Activated CD8-positive, alpha-beta T cell treated with anti-CD3 and anti-CD28 coated beads for 36 hours (primary cell): ENCODE measurements around the gene ATP23. TPM values are rescaled to one million over a fixed set of nuclear protein-coding genes. Genes with fewer than 3 reads are reported as not detected.

ENCODE experiments used
- ATAC-seq: fragments of 200-7000 bp; cut with Tn5 transposase; one replicate; pipeline ENCODE4 v1.10.0; 2021; ENCODE audit warnings: mild to moderate bottlenecking, moderate library complexity
- CTCF ChIA-PET: fragments of 350-600 bp; sonication (Branson Sonifier 250); formaldehyde crosslinking; loops from one replicate; lab custom pipeline; 2021; ENCODE audit warnings: antibody characterized with exemption; lab: Charles Lee
- POLR2A ChIA-PET: fragments of 350-600 bp; sonication (Branson Sonifier 250); formaldehyde crosslinking; loops from one replicate; lab custom pipeline; 2021; ENCODE audit warnings: antibody characterized with exemption; lab: Charles Lee
- DNase-seq: peaks from one replicate; pipeline ENCODE4 v3.0.0-alpha.2; 2020
- H3K27ac Mint-ChIP-seq: one replicate; pipeline ENCODE4 v1.8.0; 2021; ENCODE audit warnings: mild to moderate bottlenecking, mixed read lengths
- H3K27me3 Mint-ChIP-seq: one replicate; pipeline ENCODE4 v1.8.0; 2021; ENCODE audit warnings: mixed read lengths
- H3K36me3 Mint-ChIP-seq: one replicate; pipeline ENCODE4 v1.8.0; 2021; ENCODE audit warnings: low read depth, mixed read lengths
- H3K4me1 Mint-ChIP-seq: one replicate; pipeline ENCODE4 v1.8.0; 2021; ENCODE audit warnings: low read depth, mixed read lengths
- H3K4me3 Mint-ChIP-seq: one replicate; pipeline ENCODE4 v1.8.0; 2021; ENCODE audit warnings: mild to moderate bottlenecking, moderate library complexity, mixed read lengths
- H3K9me3 Mint-ChIP-seq: one replicate; pipeline ENCODE4 v1.8.0; 2021; ENCODE audit warnings: mixed read lengths
- CTCF ChIP-seq: fragments of 200-600 bp; IDR thresholded peaks from one replicate; pipeline ENCODE4 v1.8.0; 2022; ENCODE audit warnings: antibody characterized with exemption, mild to moderate bottlenecking
- intact Hi-C: fragments of 100-400 bp; cut with micrococcal nuclease; formaldehyde crosslinking; loops from one replicate; pipeline ENCODE4 v1.10.0; 2022
- total RNA-seq, 2 experiments: library from RNA; stranded (reverse); gene quantifications; one replicate each; pipeline ENCODE4 v1.2.3, GENCODE V29; 2021

ATP23 gene
- total RNA-seq, 2 experiments from 2014 or later = 15.8 to 16.7 TPM

DNA sequence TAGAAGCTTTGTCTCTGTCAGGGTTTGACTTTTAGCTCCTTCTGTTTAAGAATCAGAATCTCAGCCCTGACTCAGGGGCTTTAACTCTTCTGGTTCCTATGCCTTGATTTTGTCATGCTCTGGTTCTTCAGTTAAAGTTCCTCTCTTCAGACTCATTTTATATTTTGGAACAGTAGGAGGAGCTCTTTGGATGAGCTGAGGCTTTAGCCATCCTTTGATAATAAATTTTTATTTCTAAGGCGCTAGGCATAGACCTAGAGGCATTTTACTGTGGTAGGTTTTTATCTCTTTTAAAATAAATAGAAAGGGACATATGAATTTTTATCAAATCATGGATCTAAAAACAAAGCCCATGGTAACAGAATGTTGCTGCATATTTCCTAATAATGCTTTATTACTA is 51.7 kb downstream of the ATP23 start:
- DNase-seq (no peak), ATAC-seq (no peak)
- no peak overlapping the region for H3K27ac Mint-ChIP-seq
- peaks cover 4% of the 10 kb centered on the region for H3K36me3 Mint-ChIP-seq
- intact Hi-C loops = no loop called here
- H3K4me1 Mint-ChIP-seq = no peaks in the 10 kb centered on the region
- ChIA-PET POLR2A (no interaction called here), CTCF (interaction anchor here (1.8 kb wide), 1 partner anchor 10 kb away, joined by 4 read pairs; no protein-coding TSS in a partner anchor)
- H3K27me3 Mint-ChIP-seq = peaks cover 8% of the 10 kb centered on the region
- H3K4me3 Mint-ChIP-seq = no peak overlapping the region
- no peak for TF ChIP-seq CTCF
- peaks cover 23% of the 10 kb centered on the region for H3K9me3 Mint-ChIP-seq

DNA sequence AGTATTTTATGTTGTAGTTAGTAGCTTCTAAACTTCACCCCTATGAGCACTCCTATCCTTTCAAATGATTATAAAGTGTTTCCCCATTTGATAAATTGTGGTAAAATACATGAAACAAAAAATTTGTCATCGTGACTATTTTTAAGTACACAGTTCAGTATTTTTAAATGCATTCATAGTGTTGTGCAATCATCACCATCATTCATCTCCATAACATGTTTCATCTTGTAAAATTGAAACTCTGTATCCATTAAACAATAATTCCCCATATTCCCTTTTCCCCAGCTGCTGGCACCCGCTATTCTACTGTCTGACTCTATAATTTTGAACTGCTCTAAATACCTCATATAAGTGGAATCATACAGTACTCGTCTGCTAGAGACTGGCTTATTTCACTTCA is 52.5 kb downstream of the ATP23 start:
- H3K4me3 Mint-ChIP-seq = no peak overlapping the region
- intact Hi-C loops = no loop called here
- no peaks in the 10 kb centered on the region for H3K4me1 Mint-ChIP-seq
- POLR2A ChIA-PET = no interaction called here
- no peak for TF ChIP-seq CTCF
- ATAC-seq (no peak), DNase-seq (no peak)
- peaks cover 4% of the 10 kb centered on the region for H3K36me3 Mint-ChIP-seq
- H3K27ac Mint-ChIP-seq = no peak overlapping the region
- CTCF ChIA-PET = interaction anchor here (1.8 kb wide), 1 partner anchor 11 kb away, joined by 4 read pairs; no protein-coding TSS in a partner anchor
- H3K27me3 Mint-ChIP-seq = peaks cover 8% of the 10 kb centered on the region
- peaks cover 24% of the 10 kb centered on the region for H3K9me3 Mint-ChIP-seq

DNA sequence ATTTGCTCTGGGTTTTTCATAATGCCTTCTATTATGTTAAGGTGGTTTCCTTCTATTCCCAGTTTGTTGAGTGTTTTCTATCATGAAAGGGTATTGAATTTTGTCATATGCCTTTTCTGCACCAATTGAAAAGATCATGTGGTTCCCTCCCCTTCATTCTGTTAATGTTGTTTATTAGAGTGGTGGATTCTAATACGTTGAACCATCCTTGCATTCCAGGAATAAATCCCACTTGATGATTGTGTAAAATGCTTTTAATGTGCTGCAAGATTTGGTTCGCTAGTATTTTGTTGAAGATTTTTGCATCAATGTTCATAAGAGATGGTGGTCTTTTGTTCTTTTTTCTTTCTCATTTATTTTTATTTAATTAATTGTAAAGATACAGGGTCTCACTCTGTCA is 55.2 kb downstream of the ATP23 start:
- H3K36me3 Mint-ChIP-seq = peaks cover 8% of the 10 kb centered on the region
- ChIA-PET POLR2A (no interaction called here), CTCF (interaction anchor here (1.5 kb wide), 1 partner anchor 13 kb away, joined by 4 read pairs; no protein-coding TSS in a partner anchor)
- ATAC-seq (no peak), DNase-seq (no peak)
- peaks cover 36% of the 10 kb centered on the region for H3K9me3 Mint-ChIP-seq
- H3K4me3 Mint-ChIP-seq = no peak overlapping the region
- no peaks in the 10 kb centered on the region for H3K4me1 Mint-ChIP-seq
- intact Hi-C loops = no loop called here
- TF ChIP-seq CTCF = no peak
- peaks cover 7% of the 10 kb centered on the region for H3K27me3 Mint-ChIP-seq
- no peak overlapping the region for H3K27ac Mint-ChIP-seq

- Mint-ChIP-seq H3K4me3 (no peak overlapping the region), H3K27me3 (peaks cover 7% of the 10 kb centered on the region), H3K4me1 (no peaks in the 10 kb centered on the region), H3K27ac (no peak overlapping the region), H3K36me3 (peaks cover 10% of the 10 kb centered on the region), H3K9me3 (peaks cover 34% of the 10 kb centered on the region)
- no peak for TF ChIP-seq CTCF
- no peak for ATAC-seq
- intact Hi-C loops = no loop called here
- DNase-seq = no peak
- ChIA-PET POLR2A (no interaction called here), CTCF (no interaction called here)
Observed at GRCh38 chr12:57998251-57998650, 56.9 kb downstream of the ATP23 start.

GRCh38 chr12:58000499-58000898 is 59.1 kb downstream of the ATP23 start:
- H3K4me1 Mint-ChIP-seq = no peaks in the 10 kb centered on the region

More at GRCh38 chr12:58000499-58000898, 59.1 kb downstream of the ATP23 start:
- no peak for DNase-seq
- Mint-ChIP-seq H3K9me3 (peaks cover 34% of the 10 kb centered on the region), H3K4me3 (no peak overlapping the region), H3K27me3 (peaks cover 8% of the 10 kb centered on the region), H3K27ac (no peak overlapping the region), H3K36me3 (peaks cover 10% of the 10 kb centered on the region)
- intact Hi-C loops = no loop called here
- no peak for TF ChIP-seq CTCF
- no peak for ATAC-seq
- ChIA-PET CTCF (no interaction called here), POLR2A (no interaction called here)
